ENCODE measurements around the gene ZNF70.

ZNF70 gene

DNA sequence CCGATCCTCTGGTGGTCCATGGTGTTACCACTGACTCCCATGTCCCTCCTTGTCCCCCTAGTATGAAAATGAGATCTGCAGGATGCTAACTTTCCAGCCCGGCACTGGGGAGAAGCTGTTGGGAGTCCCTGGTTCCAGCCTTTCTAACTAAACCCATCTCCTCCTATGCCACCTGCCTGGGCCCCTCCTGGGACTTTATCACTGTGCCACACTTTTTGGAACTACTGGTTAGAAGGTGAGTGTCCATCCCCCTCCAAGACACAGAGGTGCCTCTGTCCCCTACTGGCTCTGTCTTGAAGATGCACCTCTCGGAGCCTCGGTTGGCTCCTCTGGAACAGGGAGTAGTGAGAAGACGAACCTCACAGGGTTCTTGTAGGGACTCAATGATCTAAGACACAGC, 60.2 kb downstream of the ZNF70 start, which contains the start of gene RGL4:
RGL4 (plus strand) TSS at position 301 of the 400 bp plus-strand sequence. CDS start 1,018 bp downstream, outside the sequence.
- no peak for DNase-seq

DNA sequence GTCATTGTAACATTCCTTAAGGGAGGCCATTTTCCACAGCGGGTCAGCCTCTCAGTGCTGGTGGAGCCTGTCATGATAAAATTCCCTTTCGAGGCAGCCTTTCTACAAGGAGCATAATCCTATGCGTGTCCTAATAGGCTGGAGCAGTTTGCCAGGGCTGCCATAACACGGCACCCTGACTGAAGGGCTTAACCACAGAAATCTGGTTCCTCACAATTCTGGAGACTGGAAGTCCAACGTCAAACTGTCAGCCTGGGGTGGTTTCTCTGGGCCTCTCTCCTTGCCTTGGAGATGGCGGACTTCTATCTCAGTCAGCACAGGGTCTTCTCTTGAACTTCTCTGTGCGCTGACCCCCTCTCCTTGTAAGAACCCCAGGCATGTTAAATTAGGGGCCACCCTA, 61.5 kb downstream of the ZNF70 start:
- no peak for DNase-seq

All from activated effector memory CD4-positive, alpha-beta T cell treated with Interleukin-2 at 50 U/mL for 16 hours (primary cell).